ENCODE results near the gene ALOXE3. TPM values are rescaled to one million over a fixed set of nuclear protein-coding genes. Genes with fewer than 3 reads are reported as not detected.

ALOXE3 gene
- polyA plus RNA-seq, 4 donors, result 0.13 to 1.6 TPM; not detected in 2

- peak overlapping the region; percentile 8 to 53 (median 34) for H3K4me3 ChIP-seq (ENCODE audit: low read depth in 1 of 3, low read length in 3 of 3)
- H3K27me3 ChIP-seq (ENCODE audit: control insufficient read depth in 3 of 3, insufficient read depth in 3 of 3, low read length in 3 of 3), result peaks cover 5 to 60% (median 7%) of the 10 kb centered on the region in 3 donors
- no peaks in the 10 kb centered on the region for H3K9me3 ChIP-seq (ENCODE audit: control insufficient read depth in 2 of 2, insufficient read depth in 1 of 2, low read depth in 1 of 2, low read length in 1 of 2)
- H3K36me3 ChIP-seq (ENCODE audit: control insufficient read depth in 3 of 3, insufficient read depth in 2 of 3, low read depth in 1 of 3, low read length in 3 of 3), result no peaks in the 10 kb centered on the region
- FAIRE-seq (no peak), DNase-seq (peak; percentile 18 to 57)
- H3K4me1 ChIP-seq (ENCODE audit: control insufficient read depth in 3 of 3, insufficient read depth in 2 of 3, low read depth in 1 of 3, low read length in 2 of 3), result peaks cover 16 to 67% (median 20%) of the 10 kb centered on the region in 3 donors
- H3K27ac ChIP-seq (ENCODE audit: low read depth in 1 of 3, low read length in 2 of 3), result peak overlapping the region in 1 of 3 donors; percentile 20
- 1% methylated on average over 53 to 55 of the region's 55 CpGs for WGBS, 3 donors
Measured at GRCh38 chr17:8122924-8123694, 4.8 kb upstream of the ALOXE3 start.

DNA sequence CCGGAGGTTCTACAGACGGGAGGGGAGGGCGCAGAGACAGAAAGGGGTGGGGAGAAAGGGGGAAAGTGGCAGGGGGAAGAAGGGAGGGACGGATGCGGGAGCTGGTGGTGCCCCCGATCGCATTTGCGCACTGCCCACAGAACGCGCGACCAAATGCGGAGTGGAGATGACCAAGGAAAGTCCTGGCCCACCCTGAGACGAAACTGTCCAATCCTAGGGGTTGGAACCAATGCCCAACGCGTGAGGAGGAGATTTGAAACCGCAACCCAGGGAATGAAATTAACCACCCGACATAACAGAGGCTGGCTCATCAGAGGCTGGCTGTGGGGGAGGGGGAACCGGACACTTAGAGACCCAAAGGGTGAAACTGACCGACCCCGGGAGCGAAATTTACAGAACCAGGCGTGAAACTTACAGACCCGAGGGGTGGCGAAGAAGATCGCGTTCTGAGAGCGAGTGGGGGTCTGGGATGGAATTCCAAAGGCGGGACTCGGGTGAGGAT is 4.2 kb upstream of the ALOXE3 start:
- Histone ChIP-seq H3K36me3 (ENCODE audit: control insufficient read depth in 3 of 3, insufficient read depth in 2 of 3, low read depth in 1 of 3, low read length in 3 of 3) (no peaks in the 10 kb centered on the region), H3K27ac (ENCODE audit: low read depth in 1 of 3, low read length in 2 of 3) (no peak overlapping the region), H3K4me1 (ENCODE audit: control insufficient read depth in 3 of 3, insufficient read depth in 2 of 3, low read depth in 1 of 3, low read length in 2 of 3) (peaks cover 18 to 71% (median 20%) of the 10 kb centered on the region in 3 donors), H3K4me3 (ENCODE audit: low read depth in 1 of 3, low read length in 3 of 3) (peak overlapping the region; percentile 31 to 53 (median 49)), H3K9me3 (ENCODE audit: control insufficient read depth in 2 of 2, insufficient read depth in 1 of 2, low read depth in 1 of 2, low read length in 1 of 2) (no peaks in the 10 kb centered on the region), H3K27me3 (ENCODE audit: control insufficient read depth in 3 of 3, insufficient read depth in 3 of 3, low read length in 3 of 3) (peaks cover 5 to 64% (median 7%) of the 10 kb centered on the region in 3 donors)
- DNase-seq, result peak in 1 of 2 donors; percentile 40
- WGBS, 3 donors, result 1 to 3% (median 1%) methylated on average over 29 of the region's 29 CpGs
- FAIRE-seq, result no peak

DNA sequence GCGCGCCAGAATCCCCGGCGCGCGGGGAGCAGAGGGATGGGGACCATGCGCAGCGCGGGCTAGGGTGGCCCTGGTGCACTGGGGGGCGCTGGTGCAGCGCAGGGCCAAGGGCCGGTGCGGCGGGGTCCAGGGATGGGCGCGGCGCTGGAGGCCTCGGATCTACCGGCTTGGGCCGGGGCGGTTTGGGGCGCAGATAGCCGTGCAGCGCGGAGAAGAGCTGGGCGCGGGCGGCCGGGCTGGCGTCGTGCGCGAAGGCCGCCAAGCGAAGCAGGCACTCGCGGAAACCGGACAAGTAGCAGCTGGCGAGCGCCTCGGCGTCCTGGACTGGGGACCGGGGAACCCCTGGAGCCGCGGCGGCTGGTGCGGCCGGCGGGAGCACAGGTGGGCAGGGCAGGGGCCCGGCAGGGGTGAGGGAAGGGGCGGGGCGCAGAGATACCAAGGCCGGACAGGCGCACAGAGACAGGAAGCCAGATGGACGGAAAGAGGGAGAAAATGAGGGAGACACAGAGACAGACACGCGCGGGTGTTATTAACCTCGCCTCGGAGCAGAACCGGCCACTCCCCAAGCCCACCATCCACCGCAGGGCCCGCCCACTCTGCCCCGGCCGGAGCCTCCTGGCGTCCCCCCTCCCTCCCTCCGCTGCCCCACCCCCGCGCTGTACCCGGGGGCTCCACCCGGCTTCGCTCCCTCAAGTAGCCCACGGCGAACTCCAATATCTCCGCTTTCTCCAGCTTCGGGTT is 3.5 kb upstream of the ALOXE3 start:
- DNase-seq, result peak; percentile 17 to 73
- FAIRE-seq, result no peak
- no peaks in the 10 kb centered on the region for H3K36me3 ChIP-seq (ENCODE audit: control insufficient read depth in 3 of 3, insufficient read depth in 2 of 3, low read depth in 1 of 3, low read length in 3 of 3)
- H3K27me3 ChIP-seq (ENCODE audit: control insufficient read depth in 3 of 3, insufficient read depth in 3 of 3, low read length in 3 of 3), result peaks cover 7 to 67% (median 7%) of the 10 kb centered on the region in 3 donors
- peaks cover 18 to 71% (median 20%) of the 10 kb centered on the region in 3 donors for H3K4me1 ChIP-seq (ENCODE audit: control insufficient read depth in 3 of 3, insufficient read depth in 2 of 3, low read depth in 1 of 3, low read length in 2 of 3)
- H3K9me3 ChIP-seq (ENCODE audit: control insufficient read depth in 2 of 2, insufficient read depth in 1 of 2, low read depth in 1 of 2, low read length in 1 of 2), result no peaks in the 10 kb centered on the region
- peak overlapping the region; percentile 31 to 53 (median 49) for H3K4me3 ChIP-seq (ENCODE audit: low read depth in 1 of 3, low read length in 3 of 3)
- H3K27ac ChIP-seq (ENCODE audit: low read depth in 1 of 3, low read length in 2 of 3), result no peak overlapping the region
- WGBS, 3 donors, result 0 to 1% (median 1%) methylated on average over 55 to 76 of the region's 76 CpGs

DNA sequence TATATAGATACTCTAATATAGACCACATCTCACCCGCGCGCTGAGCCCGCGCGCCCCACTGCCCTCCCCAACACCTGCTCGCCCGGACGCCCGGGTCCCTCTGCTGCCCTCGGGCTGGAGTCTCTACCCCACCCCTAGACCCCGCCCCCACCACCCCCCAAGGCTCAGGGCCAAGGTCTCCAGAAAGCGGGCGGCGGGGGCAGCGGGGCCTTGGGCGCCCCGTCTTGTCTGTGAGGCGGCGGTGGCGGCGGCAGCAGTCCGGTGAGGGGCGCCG is 3.0 kb upstream of the ALOXE3 start:
- Histone ChIP-seq H3K36me3 (ENCODE audit: control insufficient read depth in 3 of 3, insufficient read depth in 2 of 3, low read depth in 1 of 3, low read length in 3 of 3) (no peaks in the 10 kb centered on the region), H3K4me3 (ENCODE audit: low read depth in 1 of 3, low read length in 3 of 3) (peak overlapping the region; percentile 31 to 49 (median 37)), H3K9me3 (ENCODE audit: control insufficient read depth in 2 of 2, insufficient read depth in 1 of 2, low read depth in 1 of 2, low read length in 1 of 2) (no peaks in the 10 kb centered on the region), H3K27ac (ENCODE audit: low read depth in 1 of 3, low read length in 2 of 3) (no peak overlapping the region), H3K27me3 (ENCODE audit: control insufficient read depth in 3 of 3, insufficient read depth in 3 of 3, low read length in 3 of 3) (peaks cover 7 to 70% (median 12%) of the 10 kb centered on the region in 3 donors), H3K4me1 (ENCODE audit: control insufficient read depth in 3 of 3, insufficient read depth in 2 of 3, low read depth in 1 of 3, low read length in 2 of 3) (peaks cover 18 to 73% (median 20%) of the 10 kb centered on the region in 3 donors)
- 0 to 1% (median 0%) methylated on average over 24 to 25 of the region's 25 CpGs for WGBS, 3 donors
- FAIRE-seq, result no peak
- peak in 1 of 2 donors; percentile 19 for DNase-seq

GRCh38 chr17:8120520-8121406 is 2.4 kb upstream of the ALOXE3 start:
- Histone ChIP-seq H3K27ac (ENCODE audit: low read depth in 1 of 3, low read length in 2 of 3) (no peak overlapping the region), H3K4me1 (ENCODE audit: control insufficient read depth in 3 of 3, insufficient read depth in 2 of 3, low read depth in 1 of 3, low read length in 2 of 3) (peaks cover 18 to 71% (median 20%) of the 10 kb centered on the region in 3 donors), H3K9me3 (ENCODE audit: control insufficient read depth in 2 of 2, insufficient read depth in 1 of 2, low read depth in 1 of 2, low read length in 1 of 2) (no peaks in the 10 kb centered on the region), H3K36me3 (ENCODE audit: control insufficient read depth in 3 of 3, insufficient read depth in 2 of 3, low read depth in 1 of 3, low read length in 3 of 3) (no peaks in the 10 kb centered on the region), H3K27me3 (ENCODE audit: control insufficient read depth in 3 of 3, insufficient read depth in 3 of 3, low read length in 3 of 3) (peaks cover 7 to 76% (median 16%) of the 10 kb centered on the region in 3 donors), H3K4me3 (ENCODE audit: low read depth in 1 of 3, low read length in 3 of 3) (peak overlapping the region in 2 of 3 donors; percentile 37 to 49)
- FAIRE-seq (no peak), DNase-seq (peak; percentile 56 to 71)
- 0 to 1% (median 1%) methylated on average over 39 to 40 of the region's 40 CpGs for WGBS, 3 donors

- H3K27ac ChIP-seq (ENCODE audit: low read depth in 1 of 3, low read length in 2 of 3), result peak overlapping the region in 2 of 3 donors; percentile 46 to 88
- FAIRE-seq, result peak; percentile 84
- no peaks in the 10 kb centered on the region for H3K36me3 ChIP-seq (ENCODE audit: control insufficient read depth in 3 of 3, insufficient read depth in 2 of 3, low read depth in 1 of 3, low read length in 3 of 3)
- WGBS, 3 donors, result 0 to 1% (median 0%) methylated on average over 28 of the region's 28 CpGs
- peak; percentile 94 for DNase-seq
- no peaks in the 10 kb centered on the region for H3K9me3 ChIP-seq (ENCODE audit: control insufficient read depth in 2 of 2, insufficient read depth in 1 of 2, low read depth in 1 of 2, low read length in 1 of 2)
- peaks cover 13 to 65% (median 18%) of the 10 kb centered on the region in 3 donors for H3K4me1 ChIP-seq (ENCODE audit: control insufficient read depth in 3 of 3, insufficient read depth in 2 of 3, low read depth in 1 of 3, low read length in 2 of 3)
- peak overlapping the region in 1 of 3 donors; percentile 76 for H3K4me3 ChIP-seq (ENCODE audit: low read depth in 1 of 3, low read length in 3 of 3)
- H3K27me3 ChIP-seq (ENCODE audit: control insufficient read depth in 3 of 3, insufficient read depth in 3 of 3, low read length in 3 of 3), result peaks cover 7 to 78% (median 16%) of the 10 kb centered on the region in 3 donors
Measured at GRCh38 chr17:8119581-8120519, 1.5 kb upstream of the ALOXE3 start.

DNA sequence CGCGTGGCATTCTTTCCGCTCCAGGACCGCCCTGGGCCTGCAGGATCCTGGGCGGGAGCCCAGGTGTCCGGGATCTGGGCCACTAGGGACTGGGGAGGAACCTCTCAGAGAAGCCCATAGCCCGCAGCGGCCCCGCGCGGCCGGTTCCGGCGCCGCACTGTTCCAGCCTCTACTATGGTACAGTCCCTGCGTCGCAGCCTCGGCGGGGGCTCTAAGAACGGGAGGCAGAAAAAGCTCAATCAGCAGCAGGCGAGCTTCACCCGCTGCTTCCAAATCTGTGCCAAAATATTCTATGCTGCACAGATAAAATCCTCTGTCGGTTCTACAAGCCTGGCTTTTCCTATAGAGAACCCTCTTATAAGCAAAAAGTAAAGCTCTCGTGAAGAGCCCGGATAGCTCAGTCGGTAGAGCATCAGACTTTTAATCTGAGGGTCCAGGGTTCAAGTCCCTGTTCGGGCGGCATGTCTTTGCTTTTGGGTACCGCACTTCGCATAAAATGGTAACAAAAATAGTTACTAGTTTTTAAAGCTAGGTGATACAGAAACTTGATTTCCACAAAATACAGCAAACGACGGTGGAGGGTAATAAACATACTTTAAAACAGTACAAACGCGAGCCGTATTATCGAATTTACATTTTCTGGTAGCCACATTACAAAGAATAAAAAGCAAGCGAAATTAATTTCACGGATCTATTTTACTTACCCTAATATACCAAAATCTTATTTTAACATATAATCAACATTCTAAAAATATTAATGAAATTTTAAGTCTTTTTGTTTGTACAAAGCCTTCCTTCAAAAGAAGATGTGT is 661 bp upstream of the ALOXE3 start:
- FAIRE-seq (no peak), DNase-seq (peak; percentile 75 to 89)
- WGBS, 3 donors, result 0 to 1% (median 0%) methylated on average over 38 of the region's 38 CpGs
- Histone ChIP-seq H3K36me3 (ENCODE audit: control insufficient read depth in 3 of 3, insufficient read depth in 2 of 3, low read depth in 1 of 3, low read length in 3 of 3) (no peaks in the 10 kb centered on the region), H3K4me1 (ENCODE audit: control insufficient read depth in 3 of 3, insufficient read depth in 2 of 3, low read depth in 1 of 3, low read length in 2 of 3) (peaks cover 13 to 56% (median 15%) of the 10 kb centered on the region in 3 donors), H3K27me3 (ENCODE audit: control insufficient read depth in 3 of 3, insufficient read depth in 3 of 3, low read length in 3 of 3) (peaks cover 7 to 78% (median 21%) of the 10 kb centered on the region in 3 donors), H3K27ac (ENCODE audit: low read depth in 1 of 3, low read length in 2 of 3) (peak overlapping the region; percentile 46 to 88 (median 51)), H3K4me3 (ENCODE audit: low read depth in 1 of 3, low read length in 3 of 3) (peak overlapping the region in 2 of 3 donors; percentile 36 to 76), H3K9me3 (ENCODE audit: control insufficient read depth in 2 of 2, insufficient read depth in 1 of 2, low read depth in 1 of 2, low read length in 1 of 2) (no peaks in the 10 kb centered on the region)
